ENCODE data around the gene MERTK.

- TF ChIP-seq POLR2A (IDR thresholded peaks at IDR 0.05): no peak
- no peak for TF ChIP-seq CTCF (IDR thresholded peaks at IDR 0.05)
Observed at GRCh38 chr2:111909079-111909478, 10.7 kb downstream of the MERTK start.
